SK-N-SH treated with all-trans-retinoic acid at 6 μM for 48 hours (cell line): ENCODE data around the gene GABPB2.

ENCODE experiments used
- ARNTL ChIP-seq: fragments of 450-650 bp; formaldehyde crosslinking; IDR thresholded peaks from 2 replicates; pipeline ENCODE4 v1.5.0; 2020; ENCODE audit warnings: low read depth, mild to moderate bottlenecking, moderate library complexity, borderline replicate concordance
- ISL1 ChIP-seq: fragments of 250-450 bp; sonication (Bioruptor Pico); IDR thresholded peaks from 2 replicates; pipeline ENCODE4 v2.1.2; 2022; ENCODE audit warnings: mild to moderate bottlenecking, moderate library complexity
- RARB ChIP-seq: fragments of 250-450 bp; sonication (Bioruptor Pico); IDR thresholded peaks from 2 replicates; pipeline ENCODE4 v1.8.0; 2021; ENCODE audit warnings: mild to moderate bottlenecking, moderate library complexity
- ZFP3 ChIP-seq: fragments of 250-450 bp; sonication (Bioruptor Pico); IDR thresholded peaks from 2 replicates; pipeline ENCODE4 v1.5.0; 2020; ENCODE audit warnings: mild to moderate bottlenecking, moderate library complexity
- ZFP30 ChIP-seq: fragments of 450-650 bp; formaldehyde crosslinking; IDR thresholded peaks from 2 replicates; pipeline ENCODE4 v1.5.0; 2022; ENCODE audit warnings: mild to moderate bottlenecking, moderate library complexity
- ZNF565 ChIP-seq: fragments of 450-650 bp; formaldehyde crosslinking; conservative IDR thresholded peaks from 2 replicates; pipeline ENCODE4 v1.5.0; 2020; ENCODE audit warnings: low read depth, mild to moderate bottlenecking, moderate library complexity
- TF ChIP-seq, protein P1 (sequence below): fragments of 250-450 bp; sonication (Bioruptor Pico); IDR thresholded peaks from 2 replicates; pipeline ENCODE4 v1.5.0; 2020; ENCODE audit warnings: mild to moderate bottlenecking, moderate library complexity

DNA sequence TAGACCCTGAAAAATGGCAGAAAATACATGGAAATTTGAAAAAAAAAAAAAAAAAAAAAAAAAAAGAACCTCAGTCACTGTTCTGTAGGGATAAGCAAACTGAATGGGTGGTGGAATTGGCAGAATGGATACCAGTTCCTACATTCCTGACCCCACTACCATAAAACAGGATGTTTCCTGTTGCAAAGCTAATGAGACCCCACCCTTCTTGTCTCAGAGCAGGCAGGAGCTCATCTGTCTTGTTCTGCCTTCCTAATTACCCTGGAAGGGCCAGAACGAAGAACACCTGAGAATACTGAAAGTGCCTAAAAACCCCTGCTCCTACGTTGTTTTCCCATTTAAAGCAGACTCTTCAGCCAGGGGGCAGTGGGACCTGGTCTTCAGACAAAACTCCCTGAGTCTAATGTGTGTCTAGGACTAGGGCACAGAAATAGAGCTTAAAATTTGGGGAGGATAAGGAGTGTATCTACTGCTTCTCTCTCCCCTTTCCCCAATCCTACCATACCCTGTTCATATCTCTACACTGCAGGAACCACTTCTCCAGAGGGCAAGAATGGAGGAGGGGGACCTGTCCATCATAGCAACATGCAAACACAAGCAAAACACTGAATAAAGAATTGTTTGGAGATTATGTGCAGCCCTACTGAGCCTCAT is 19.1 kb upstream of the GABPB2 start:
- TF ChIP-seq ARNTL (no peak), ZNF565 (no peak), ZFP3 (CRISPR knock-in tag) (no peak), ZFP30 (no peak), RARB (no peak), ISL1 (CRISPR knock-in tag) (no peak)
- TF ChIP-seq, protein P1, sequence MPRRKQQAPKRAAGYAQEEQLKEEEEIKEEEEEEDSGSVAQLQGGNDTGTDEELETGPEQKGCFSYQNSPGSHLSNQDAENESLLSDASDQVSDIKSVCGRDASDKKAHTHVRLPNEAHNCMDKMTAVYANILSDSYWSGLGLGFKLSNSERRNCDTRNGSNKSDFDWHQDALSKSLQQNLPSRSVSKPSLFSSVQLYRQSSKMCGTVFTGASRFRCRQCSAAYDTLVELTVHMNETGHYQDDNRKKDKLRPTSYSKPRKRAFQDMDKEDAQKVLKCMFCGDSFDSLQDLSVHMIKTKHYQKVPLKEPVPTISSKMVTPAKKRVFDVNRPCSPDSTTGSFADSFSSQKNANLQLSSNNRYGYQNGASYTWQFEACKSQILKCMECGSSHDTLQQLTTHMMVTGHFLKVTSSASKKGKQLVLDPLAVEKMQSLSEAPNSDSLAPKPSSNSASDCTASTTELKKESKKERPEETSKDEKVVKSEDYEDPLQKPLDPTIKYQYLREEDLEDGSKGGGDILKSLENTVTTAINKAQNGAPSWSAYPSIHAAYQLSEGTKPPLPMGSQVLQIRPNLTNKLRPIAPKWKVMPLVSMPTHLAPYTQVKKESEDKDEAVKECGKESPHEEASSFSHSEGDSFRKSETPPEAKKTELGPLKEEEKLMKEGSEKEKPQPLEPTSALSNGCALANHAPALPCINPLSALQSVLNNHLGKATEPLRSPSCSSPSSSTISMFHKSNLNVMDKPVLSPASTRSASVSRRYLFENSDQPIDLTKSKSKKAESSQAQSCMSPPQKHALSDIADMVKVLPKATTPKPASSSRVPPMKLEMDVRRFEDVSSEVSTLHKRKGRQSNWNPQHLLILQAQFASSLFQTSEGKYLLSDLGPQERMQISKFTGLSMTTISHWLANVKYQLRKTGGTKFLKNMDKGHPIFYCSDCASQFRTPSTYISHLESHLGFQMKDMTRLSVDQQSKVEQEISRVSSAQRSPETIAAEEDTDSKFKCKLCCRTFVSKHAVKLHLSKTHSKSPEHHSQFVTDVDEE (CRISPR knock-in tag): no peak
